ENCODE data around the gene ETV6.

Gene ETV6

GRCh38 chr12:11762723-11763326 lies 113.4 kb downstream of the ETV6 start:
- DNase-seq, result no peak

GRCh38 chr12:11763760-11764520 lies 114.5 kb downstream of the ETV6 start:
- no peak for DNase-seq

GRCh38 chr12:11764837-11765236 lies 115.4 kb downstream of the ETV6 start:
- no peak for DNase-seq

- DNase-seq, result no peak
Observed at GRCh38 chr12:11765421-11765816, 115.9 kb downstream of the ETV6 start.

GRCh38 chr12:11765817-11766794 lies 116.6 kb downstream of the ETV6 start:
- DNase-seq, result no peak

GRCh38 chr12:11767029-11767724 lies 117.7 kb downstream of the ETV6 start:
- no peak for DNase-seq

DNA sequence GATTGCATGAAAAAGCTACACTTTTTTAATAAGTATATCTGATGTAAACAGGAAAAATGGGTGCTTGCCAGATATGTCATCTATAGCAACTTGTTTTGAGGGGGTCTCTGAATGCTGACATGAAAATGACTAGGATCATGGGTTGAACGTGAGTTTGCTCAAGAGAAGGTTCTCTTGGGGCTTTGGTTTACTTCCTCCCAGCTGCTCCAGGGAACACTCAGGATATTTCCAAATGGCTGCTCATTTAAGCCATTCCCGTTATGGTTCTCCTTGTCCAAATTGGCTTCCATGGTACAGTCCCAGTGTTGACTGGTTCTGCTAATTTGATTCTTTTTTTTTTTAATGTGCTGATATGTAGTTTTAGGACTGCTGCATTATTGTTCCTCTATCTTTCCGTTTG lies 118.3 kb downstream of the ETV6 start:
- DNase-seq, result no peak

DNA sequence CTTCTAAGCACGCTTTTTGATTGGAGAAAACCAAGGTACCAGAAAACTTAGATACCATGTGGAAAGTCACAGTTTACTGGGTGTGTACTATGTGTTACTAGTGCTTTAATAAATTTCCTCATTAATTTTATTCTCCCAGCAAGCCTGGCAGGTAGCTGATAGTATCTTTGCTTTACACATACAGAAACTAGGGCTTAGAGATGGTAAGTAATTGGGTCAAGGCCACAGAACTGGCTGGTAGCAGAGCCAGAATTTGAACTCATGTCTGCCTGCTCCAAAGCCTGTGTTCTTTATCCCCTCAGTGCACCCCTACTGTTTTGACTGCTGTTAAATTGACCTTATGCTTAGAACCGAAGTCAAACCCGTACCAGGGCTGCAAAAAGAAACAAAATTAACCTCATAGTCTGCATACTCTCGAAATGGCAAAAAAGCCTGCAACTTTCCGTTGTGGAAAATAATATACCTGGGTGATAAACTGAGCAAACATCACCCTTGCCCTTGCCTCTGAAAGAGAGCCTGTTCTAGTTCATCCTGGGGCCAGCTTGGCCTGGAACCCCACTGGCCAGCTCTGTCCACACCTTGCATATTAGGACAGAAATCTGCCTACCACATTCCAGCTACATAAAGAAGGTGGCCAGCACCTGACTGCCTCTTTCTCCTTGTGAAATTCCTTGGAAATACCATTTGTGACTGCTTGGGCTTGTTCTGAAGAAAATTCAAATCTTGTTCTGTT lies 118.9 kb downstream of the ETV6 start:
- DNase-seq, result no peak

- no peak for DNase-seq
Observed at GRCh38 chr12:11769723-11770514, 120.4 kb downstream of the ETV6 start.

- no peak for DNase-seq
Observed at GRCh38 chr12:11771356-11771755, 121.9 kb downstream of the ETV6 start.

DNA sequence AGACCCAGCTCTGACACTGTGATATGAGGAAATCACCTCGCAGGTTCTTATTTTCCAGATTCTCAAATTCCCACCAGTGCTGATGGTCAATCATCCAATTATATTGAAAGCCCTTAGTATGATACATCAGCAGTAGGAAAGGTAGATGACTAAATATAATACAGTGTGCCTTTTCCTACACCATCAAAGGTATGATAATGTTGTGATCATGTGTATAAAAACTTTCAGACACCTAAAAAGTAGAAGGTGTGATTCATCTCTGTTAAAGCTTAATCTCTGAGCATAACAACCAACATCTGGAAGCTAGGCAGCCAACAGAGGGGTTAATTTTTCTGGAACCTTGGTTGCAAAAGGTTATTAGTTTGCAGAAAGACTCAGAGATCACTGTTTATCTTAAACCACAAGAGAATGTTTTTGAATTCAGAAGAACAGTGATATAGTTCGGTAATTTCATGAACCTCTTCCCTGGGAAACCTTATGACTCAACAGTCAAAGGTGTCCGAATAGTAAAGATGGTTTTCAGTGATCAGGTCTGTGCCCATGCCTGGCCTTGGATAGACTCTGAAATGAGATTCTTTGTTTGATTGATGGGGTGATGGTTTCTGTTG lies 122.5 kb downstream of the ETV6 start:
- no peak for DNase-seq

- DNase-seq, result no peak
Observed at GRCh38 chr12:11773889-11774677, 124.6 kb downstream of the ETV6 start.

- no peak for DNase-seq
Observed at GRCh38 chr12:11774821-11775220, 125.3 kb downstream of the ETV6 start.

- no peak for DNase-seq
Observed at GRCh38 chr12:11776316-11776715, 126.8 kb downstream of the ETV6 start.

DNA sequence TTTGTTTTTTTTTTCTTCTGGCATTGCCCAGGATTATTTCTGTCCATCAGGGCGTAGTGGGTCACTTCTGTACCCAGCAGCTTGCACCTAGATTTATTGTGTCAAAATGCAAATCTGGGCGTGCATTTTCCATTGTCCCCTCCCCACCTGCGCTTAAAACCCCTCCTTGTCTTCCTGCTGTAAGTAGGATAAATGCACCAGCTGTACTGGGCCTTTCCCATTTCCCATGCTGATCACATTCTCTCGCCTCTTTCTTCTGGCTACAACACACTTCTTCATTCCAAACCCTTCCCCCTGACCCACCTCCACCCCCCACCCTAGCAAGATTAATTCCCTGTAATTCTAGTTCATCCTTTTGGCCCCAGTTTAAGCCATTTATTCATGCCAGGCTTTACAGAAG lies 128.0 kb downstream of the ETV6 start:
- DNase-seq, result no peak

- no peak for DNase-seq
Observed at GRCh38 chr12:11777962-11778361, 128.5 kb downstream of the ETV6 start.

GRCh38 chr12:11778713-11779685 lies 129.5 kb downstream of the ETV6 start:
- no peak for DNase-seq

GRCh38 chr12:11780521-11781101 lies 131.1 kb downstream of the ETV6 start:
- DNase-seq, result no peak
